GM21423 (cell line): ENCODE measurements around the gene PTPN21.
A peak's percentile ranks its signal among the peaks of the same experiment; 100 is the strongest.

Experiments
- ATAC-seq: cut with Tn5 transposase; IDR thresholded peaks from one replicate; pipeline ENCODE4 v1.9.1; 2021; ENCODE audit warnings: mild to moderate bottlenecking, moderate library complexity; ENCODE audit not compliant: unreplicated experiment

PTPN21 gene

DNA sequence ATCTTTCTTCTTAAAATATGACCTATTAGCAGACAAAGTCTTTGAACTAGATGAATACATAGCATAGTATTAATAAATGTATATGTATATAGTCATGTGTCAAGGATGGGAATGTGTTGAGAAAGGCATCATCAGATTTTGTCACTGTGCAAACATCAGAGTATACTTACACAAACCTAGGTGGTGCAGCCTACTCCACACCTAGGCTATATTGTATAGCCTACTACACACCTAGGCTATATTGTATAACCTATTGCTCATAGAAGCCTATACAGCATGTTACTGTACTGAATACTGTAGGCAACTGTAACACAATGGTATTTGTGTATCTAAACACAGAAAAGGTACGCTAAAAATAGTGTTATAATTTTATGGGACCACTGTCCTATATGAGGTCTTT, 47.6 kb downstream of the PTPN21 start:
- ATAC-seq, result no peak

- ATAC-seq, result no peak
Observed at GRCh38 chr14:88505621-88506020, 49.2 kb downstream of the PTPN21 start.

DNA sequence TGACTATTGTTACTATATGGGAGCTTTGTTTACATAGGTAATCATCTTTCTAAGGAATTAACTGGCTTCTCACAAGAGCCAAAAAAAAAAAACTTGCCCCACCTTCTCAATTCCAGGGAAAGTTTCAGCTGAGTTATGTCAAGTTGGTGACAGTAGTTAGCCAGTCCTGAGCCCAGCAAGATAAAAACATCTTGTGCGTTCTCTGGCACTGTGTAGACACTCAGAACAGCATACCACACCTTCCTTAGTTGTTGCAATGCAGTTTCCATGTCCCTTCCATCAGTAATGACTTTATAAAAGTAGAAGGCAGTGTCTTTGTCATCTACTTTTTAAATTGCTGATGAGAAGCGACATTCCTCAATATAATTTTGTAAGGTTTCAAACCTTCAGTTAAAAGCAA, 50.2 kb downstream of the PTPN21 start:
- ATAC-seq, result no peak

DNA sequence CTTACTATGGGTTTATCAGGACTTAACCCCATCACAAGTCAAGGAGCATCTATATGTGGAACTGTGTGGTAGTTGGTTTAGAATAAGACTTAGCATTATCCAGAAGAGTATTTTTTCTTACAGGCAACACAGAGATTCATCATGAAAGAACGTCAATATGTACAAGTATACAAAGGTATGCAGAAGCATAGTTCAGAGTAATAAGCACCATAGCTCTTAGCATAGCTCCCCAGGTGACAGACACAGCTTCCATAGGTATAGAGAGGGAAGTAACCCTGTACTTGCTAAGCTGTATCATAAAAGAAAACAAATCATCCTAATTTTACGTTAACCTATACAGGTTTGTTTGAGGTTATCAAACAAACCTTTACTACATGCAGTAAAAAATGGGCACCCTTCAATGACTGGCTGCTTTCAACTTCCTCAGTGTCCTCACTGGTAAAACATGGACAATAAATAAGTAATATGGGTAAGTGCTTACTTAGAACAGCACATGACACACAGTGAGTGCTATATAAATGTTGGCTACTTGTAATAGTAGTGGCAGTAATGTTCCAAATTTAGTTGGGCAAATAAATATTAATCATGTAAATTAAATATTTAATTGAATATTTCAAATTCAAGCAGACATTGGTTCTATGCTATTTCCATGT, 50.9 kb downstream of the PTPN21 start:
- no peak for ATAC-seq

GRCh38 chr14:88502740-88503139, 52.1 kb downstream of the PTPN21 start:
- ATAC-seq, result no peak

DNA sequence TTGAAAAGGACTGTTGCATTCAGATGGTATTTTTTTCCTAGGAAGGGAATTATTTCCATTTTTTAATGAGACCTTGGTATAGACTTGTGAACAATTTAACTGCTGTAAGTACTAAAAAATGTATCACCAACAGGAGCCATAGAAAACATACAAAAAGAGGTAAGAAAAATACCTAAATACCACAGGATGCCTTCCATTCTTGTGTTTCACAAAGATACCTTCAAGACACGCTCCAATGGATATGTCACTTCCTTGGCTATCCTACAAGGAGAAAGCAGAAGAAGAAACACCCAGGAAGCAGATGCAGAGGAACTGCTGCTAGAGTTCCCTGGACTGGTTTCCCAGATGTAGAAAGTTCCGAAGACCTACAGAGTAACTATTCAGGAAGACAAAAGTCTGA, 54.2 kb downstream of the PTPN21 start:
- no peak for ATAC-seq

DNA sequence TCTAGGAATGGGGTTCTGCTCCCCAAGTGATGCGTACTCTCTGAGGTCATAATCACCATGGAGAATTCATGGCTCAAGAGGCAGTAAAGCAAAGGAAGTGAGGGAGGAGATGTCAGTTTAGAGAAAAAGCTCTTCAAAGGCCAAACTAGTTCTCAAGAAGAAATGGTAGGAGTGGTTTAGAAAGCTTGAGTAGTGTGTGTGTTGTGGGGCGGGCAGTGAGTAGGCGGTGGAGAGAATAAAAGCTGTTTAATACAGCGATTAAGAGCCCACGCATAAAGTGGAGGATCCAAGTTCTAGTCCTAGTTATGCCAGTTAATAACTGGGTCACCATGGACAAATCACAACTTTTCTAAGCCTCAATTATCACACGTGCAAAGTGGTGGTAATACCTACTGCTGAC, 55.6 kb downstream of the PTPN21 start:
- ATAC-seq, result no peak

DNA sequence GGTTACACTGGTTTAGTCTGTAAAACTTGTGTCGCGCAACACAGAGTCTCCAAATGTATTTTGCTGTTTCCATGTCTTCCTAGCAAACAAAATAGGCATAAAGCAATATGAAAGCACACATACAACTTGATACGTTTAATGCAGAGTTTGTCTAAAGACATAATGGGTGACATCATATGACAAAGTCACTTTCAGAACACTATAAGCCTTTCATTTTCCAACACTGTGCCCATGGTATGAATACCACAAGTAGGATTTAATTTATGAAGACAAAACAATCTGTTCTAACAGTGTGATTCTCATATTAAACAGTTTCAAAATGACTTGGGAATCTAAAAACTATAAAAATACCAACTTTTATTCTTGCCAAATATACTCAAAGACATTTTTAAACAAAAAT, 58.4 kb downstream of the PTPN21 start:
- no peak for ATAC-seq

DNA sequence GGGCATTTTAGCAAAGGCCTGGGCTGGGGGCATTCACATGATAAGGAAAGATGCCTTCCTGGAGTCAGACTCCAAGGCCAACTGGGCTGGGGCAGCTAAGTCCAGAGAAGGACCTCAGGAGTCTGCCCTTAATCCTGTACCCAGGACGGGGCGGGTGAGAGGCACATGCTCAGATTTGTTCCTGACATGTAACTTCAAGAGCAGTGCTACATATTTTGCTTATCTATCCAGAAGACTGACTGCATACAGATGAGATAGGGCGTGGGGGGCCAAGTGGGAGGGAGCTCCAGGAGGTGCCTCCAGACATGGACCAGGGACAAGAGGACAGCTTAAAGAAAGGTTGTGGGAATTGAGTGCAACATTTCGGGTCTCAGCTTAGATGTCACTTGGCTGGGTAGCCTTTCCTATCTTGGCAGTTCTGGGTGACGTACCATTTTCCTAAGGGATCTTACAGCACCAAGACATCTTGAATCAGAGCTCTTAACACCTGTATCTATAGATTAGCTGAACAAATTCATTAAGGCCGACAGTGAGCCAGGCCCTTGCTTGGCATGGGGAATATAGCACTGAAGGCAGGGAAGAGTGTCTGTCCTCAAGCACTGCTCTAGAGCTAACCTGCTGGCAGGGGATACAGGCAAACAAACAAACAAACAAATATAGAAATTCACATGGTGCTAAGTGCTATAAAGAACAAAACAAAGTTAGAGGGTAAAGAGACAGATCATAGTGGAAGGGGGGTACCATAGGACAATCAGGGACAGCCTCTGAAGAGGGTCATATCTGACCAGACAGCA, 61.2 kb downstream of the PTPN21 start:
- no peak for ATAC-seq

GRCh38 chr14:88492272-88493089, 62.3 kb downstream of the PTPN21 start:
- ATAC-seq, result peak; percentile 94

DNA sequence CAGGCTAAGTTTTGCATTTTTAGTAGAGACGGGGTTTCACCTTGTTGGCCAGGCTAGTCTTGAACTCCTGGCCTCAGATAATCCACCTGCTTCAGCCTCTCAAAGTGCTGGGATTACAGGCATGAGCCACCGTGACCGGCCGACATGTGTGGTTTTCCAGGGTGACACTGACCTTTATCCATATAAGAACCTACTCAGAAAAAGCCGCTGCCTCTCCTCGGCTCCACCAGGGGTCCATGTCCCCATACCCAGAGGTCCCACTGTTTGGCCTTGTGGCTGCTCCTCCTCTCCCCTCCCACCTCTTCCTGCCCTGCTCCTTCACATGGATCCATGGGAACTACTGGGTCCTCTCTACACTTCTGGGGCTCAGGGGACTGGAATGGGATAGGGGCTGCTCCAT, 64.6 kb downstream of the PTPN21 start:
- ATAC-seq, result no peak

GRCh38 chr14:88488897-88489296, 65.9 kb downstream of the PTPN21 start:
- ATAC-seq, result no peak

- ATAC-seq, result no peak
Observed at GRCh38 chr14:88488081-88488480, 66.7 kb downstream of the PTPN21 start.

DNA sequence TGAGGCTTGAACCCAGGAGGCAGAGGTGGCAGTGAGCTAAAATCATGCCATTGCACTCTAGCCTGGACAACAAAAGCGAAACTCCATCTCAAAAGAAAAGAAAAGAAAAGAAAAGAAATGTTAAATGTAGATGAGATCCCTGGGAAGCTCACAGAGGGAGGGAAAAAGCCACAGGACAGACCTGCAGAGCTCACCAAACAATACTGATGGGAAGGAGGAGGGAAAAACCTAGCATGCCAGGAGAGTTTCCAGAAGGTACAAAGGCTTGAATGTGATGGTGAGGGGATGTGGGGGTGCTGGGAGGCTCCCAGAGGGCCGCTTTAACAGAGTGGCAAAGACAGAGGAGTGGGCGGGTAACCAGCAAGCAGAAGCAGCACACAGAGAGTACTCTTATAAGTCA, 72.3 kb downstream of the PTPN21 start:
- no peak for ATAC-seq

DNA sequence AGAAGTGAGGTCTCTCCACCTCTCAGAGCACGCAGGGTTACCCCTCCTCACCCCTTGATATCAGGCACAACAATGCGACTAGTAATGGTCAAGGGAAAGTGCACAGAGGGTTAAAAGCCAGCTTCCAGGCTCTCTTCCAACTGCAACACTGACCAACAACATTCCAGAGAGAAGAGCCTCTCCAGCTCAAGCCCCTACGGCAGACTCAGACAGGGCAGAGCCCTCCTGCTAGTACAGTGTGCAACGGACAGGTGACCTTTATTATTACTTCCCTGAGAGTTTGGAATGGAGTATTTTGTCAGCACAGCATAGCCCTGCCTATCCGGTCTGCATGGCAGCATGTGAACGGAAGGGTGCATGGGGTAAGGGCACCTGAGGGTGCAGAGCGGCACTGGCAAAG, 73.0 kb downstream of the PTPN21 start:
- ATAC-seq, result no peak

GRCh38 chr14:88481059-88481458, 73.7 kb downstream of the PTPN21 start:
- no peak for ATAC-seq

DNA sequence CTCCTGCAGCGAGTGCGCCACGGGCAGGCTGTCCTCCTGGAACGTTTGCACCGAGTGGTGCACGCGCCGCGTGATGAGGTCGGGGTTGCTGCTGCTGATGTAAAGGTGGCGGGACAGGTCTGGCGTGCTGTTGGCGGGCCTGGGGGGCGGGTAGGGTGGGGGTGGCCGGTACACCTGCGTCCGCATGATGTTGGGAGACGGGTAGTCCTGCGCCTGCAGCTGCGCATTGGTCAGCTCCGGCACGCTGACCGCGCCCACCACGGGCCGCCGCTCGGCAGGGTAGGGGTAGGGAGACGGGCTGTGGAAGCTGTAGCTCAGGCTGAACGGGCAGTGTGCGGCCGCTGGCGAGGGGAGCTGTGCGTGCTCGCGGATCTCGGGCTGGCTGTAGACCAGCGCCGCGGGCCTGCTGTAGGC, 75.2 kb downstream of the PTPN21 start:
- no peak for ATAC-seq

DNA sequence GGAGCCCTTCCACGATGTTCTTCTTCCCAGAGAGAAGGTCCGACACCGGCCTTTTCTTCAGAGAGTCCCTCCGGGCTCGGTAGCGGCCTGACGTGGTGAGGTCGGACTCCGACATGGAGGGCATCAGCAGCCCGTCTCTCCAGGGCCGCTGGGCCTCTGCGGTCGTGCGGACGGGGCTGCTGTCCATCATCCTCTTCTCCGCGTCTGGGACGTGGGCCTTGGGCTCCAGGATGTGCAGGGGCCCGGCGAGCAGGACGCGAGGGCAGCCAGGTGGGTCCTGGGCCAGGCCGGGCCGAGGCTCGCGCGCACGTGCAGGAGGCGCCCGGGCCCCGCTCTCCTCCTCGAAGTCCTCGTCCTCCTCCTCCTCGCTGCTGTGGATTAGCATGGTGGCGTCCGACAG, 75.9 kb downstream of the PTPN21 start:
- no peak for ATAC-seq

- no peak for ATAC-seq
Observed at GRCh38 chr14:88477513-88478250, 77.1 kb downstream of the PTPN21 start.

- no peak for ATAC-seq
Observed at GRCh38 chr14:88476825-88477224, 78.0 kb downstream of the PTPN21 start.

DNA sequence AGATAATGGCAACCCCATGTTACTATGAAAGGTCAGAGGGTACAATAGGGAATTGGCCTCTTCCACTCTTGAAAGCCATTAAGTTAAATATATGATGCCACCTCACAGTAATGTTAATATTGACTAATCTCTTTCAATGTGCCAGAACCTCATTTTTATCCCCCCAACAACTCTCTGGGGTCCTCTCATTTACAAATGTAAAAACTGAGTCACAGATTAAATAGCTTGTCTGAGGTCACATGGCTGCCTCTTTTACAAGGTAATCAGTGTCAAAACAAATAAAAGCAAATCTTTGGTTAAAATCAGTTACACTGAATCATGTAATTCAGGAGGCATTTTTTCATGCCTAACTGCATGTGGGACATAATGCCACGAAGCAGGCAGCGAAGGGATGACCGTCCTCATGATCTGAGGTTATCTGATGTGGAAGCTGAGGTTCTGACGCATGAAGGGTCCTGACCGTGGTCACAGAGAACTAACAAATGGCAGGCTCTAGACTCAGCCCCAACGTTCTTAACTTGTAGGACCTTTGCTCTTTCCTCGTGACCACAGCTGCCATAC, 78.5 kb downstream of the PTPN21 start:
- no peak for ATAC-seq
